CD4-positive, alpha-beta T cell treated with Interleukin-2 at 100 ng/mL for 4 hours (primary cell): ENCODE results near the gene IFNGR2.
"Not testable (repeated sequence)": the region's sequence is repeated elsewhere in the genome, so short reads cannot be mapped to it uniquely, and the experiment has no call there.

Source experiments
- DNase-seq: peaks from one replicate; pipeline ENCODE4 v3.0.0-alpha.2; 2020; ENCODE audit warnings: low spot score

IFNGR2 gene

GRCh38 chr21:33437140-33437539, 33.9 kb downstream of the IFNGR2 start:
- no peak for DNase-seq

- DNase-seq, result no peak
Observed at GRCh38 chr21:33441489-33442477, 38.6 kb downstream of the IFNGR2 start.

GRCh38 chr21:33443194-33443593, 40.0 kb downstream of the IFNGR2 start:
- DNase-seq, result no peak

- DNase-seq, result no peak
Observed at GRCh38 chr21:33444499-33444898, 41.3 kb downstream of the IFNGR2 start.

- DNase-seq, result not testable (repeated sequence)
Observed at GRCh38 chr21:33446620-33447019, 43.4 kb downstream of the IFNGR2 start.

- no peak for DNase-seq
Observed at GRCh38 chr21:33449616-33450015, 46.4 kb downstream of the IFNGR2 start.

GRCh38 chr21:33451634-33452071, 48.4 kb downstream of the IFNGR2 start:
- no peak for DNase-seq

- no peak for DNase-seq
Observed at GRCh38 chr21:33452362-33452761, 49.1 kb downstream of the IFNGR2 start.

GRCh38 chr21:33455686-33456446, 52.7 kb downstream of the IFNGR2 start:
- no peak for DNase-seq

- DNase-seq, result no peak
Observed at GRCh38 chr21:33458861-33459260, 55.6 kb downstream of the IFNGR2 start.

GRCh38 chr21:33461538-33462250, 58.5 kb downstream of the IFNGR2 start:
- no peak for DNase-seq

GRCh38 chr21:33469183-33469582, 66.0 kb downstream of the IFNGR2 start:
- DNase-seq, result not testable (repeated sequence)

GRCh38 chr21:33470701-33471100, 67.5 kb downstream of the IFNGR2 start:
- DNase-seq, result no peak

- no peak for DNase-seq
Observed at GRCh38 chr21:33473344-33473743, 70.1 kb downstream of the IFNGR2 start.

GRCh38 chr21:33477066-33477465, 73.9 kb downstream of the IFNGR2 start:
- no peak for DNase-seq

GRCh38 chr21:33478182-33478581, 75.0 kb downstream of the IFNGR2 start:
- no peak for DNase-seq

- DNase-seq, result peak; percentile 48
Observed at GRCh38 chr21:33478935-33479678, 75.9 kb downstream of the IFNGR2 start.

GRCh38 chr21:33479679-33480480, 76.7 kb downstream of the IFNGR2 start, which contains the start of gene TMEM50B:
Gene TMEM50B (minus strand): TSS chr21:33479974. CDS start chr21:33468885, 11,089 bp downstream.
- DNase-seq, result peak; percentile 97

GRCh38 chr21:33480481-33481103, 77.4 kb downstream of the IFNGR2 start:
- DNase-seq, result no peak
